Endothelial cell of umbilical vein (primary cell): ENCODE measurements around the gene TRERF1. TPM values are rescaled to one million over a fixed set of nuclear protein-coding genes. Genes with fewer than 3 reads are reported as not detected.

Experiments
- BruUV-seq: library from RNA; stranded (reverse); fragments of 400-500 nt; replicated peaks from 2 replicates; lab custom pipeline; 2021; lab: Mats Ljungman, UMichigan
- CTCF ChIA-PET: fragments of 300-600, 350-600 bp; sonication (Branson Sonifier 250); formaldehyde crosslinking; loops from one replicate; lab custom pipeline; 2021; ENCODE audit warnings: antibody characterized with exemption, inconsistent platforms; lab: Charles Lee
- POLR2A ChIA-PET: fragments of 300-600, 350-600 bp; sonication (Branson Sonifier 250); formaldehyde crosslinking; loops from one replicate; lab custom pipeline; 2021; ENCODE audit warnings: antibody characterized with exemption, inconsistent platforms; lab: Charles Lee
- DNase-seq: peaks from one replicate; pipeline ENCODE4 v3.0.0-alpha.2; 2011; ENCODE audit warnings: low read depth, low spot score
- FAIRE-seq: peaks from 2 replicates; lab custom pipeline; 2011; peaks lifted over from hg19 to GRCh38; lab: Jason Lieb, UNC
- H2AFZ ChIP-seq: 2 replicates; pipeline ENCODE4 v1.6.0; 2012; ENCODE audit warnings: low read depth, low read length, control low read depth, inconsistent platforms
- H3K27ac ChIP-seq: 2 replicates; pipeline ENCODE4 v1.5.1; 2011; ENCODE audit warnings: low read depth, mild to moderate bottlenecking, control low read depth, low read length, moderate library complexity; ENCODE audit not compliant: insufficient read depth
- H3K27me3 ChIP-seq, 2 experiments: 2 replicates each; pipeline versions ENCODE4 v1.6.0 to v1.6.1; 2011; ENCODE audit warnings: low read length in 2 of 2, mixed read lengths in 1 of 2; ENCODE audit not compliant: control insufficient read depth in 2 of 2, insufficient read depth in 2 of 2
- H3K36me3 ChIP-seq, 2 experiments: 2 replicates in 1 of 2; 3 replicates in 1 of 2; pipeline ENCODE4 v1.5.1; 2011; ENCODE audit warnings: low read length in 2 of 2, mild to moderate bottlenecking in 1 of 2, moderate library complexity in 1 of 2; ENCODE audit not compliant: control insufficient read depth in 2 of 2, insufficient read depth in 2 of 2; ENCODE audit errors: extremely low read depth in 1 of 2
- H3K4me1 ChIP-seq: 3 replicates; pipeline ENCODE4 v1.5.1; 2011; ENCODE audit warnings: mild to moderate bottlenecking, low read length; ENCODE audit not compliant: control insufficient read depth, insufficient read depth; ENCODE audit errors: extremely low read depth
- H3K4me2 ChIP-seq: 2 replicates; pipeline ENCODE4 v1.6.1; 2011; ENCODE audit warnings: low read length, control low read depth, mixed read lengths; ENCODE audit not compliant: insufficient read depth
- H3K4me3 ChIP-seq, 3 experiments: fragments of 200-600 bp in 1 of 3; sonication (generic), shearing (Covaris generic) in 1 of 3; replicated peaks in 1 of 3; 2 replicates each; pipeline ENCODE4 v1.5.1; 2011 to 2016; ENCODE audit warnings: control low read depth in 3 of 3, low read length in 3 of 3, mild to moderate bottlenecking in 2 of 3, inconsistent platforms in 1 of 3, low read depth in 1 of 3, moderate library complexity in 1 of 3; ENCODE audit not compliant: insufficient read depth in 1 of 3
- H3K79me2 ChIP-seq: 2 replicates; pipeline ENCODE4 v1.6.0; 2012; ENCODE audit warnings: low read length, inconsistent platforms; ENCODE audit not compliant: control insufficient read depth, insufficient read depth
- H3K9ac ChIP-seq: replicated peaks from 2 replicates; pipeline ENCODE3; 2011; ENCODE audit warnings: low read length, control low read depth; ENCODE audit not compliant: insufficient read depth; ENCODE audit errors: extremely low read depth
- H3K9me1 ChIP-seq: replicated peaks from 3 replicates; pipeline ENCODE4 v1.6.0; 2011; ENCODE audit warnings: mild to moderate bottlenecking, low read length; ENCODE audit not compliant: control insufficient read depth, insufficient read depth; ENCODE audit errors: extremely low read depth
- H3K9me3 ChIP-seq: replicated peaks from 2 replicates; pipeline ENCODE4 v1.5.1; 2012; ENCODE audit warnings: low read length, inconsistent platforms; ENCODE audit not compliant: control insufficient read depth, insufficient read depth
- H4K20me1 ChIP-seq: replicated peaks from 2 replicates; pipeline ENCODE3; 2011; ENCODE audit warnings: mild to moderate bottlenecking, low read length; ENCODE audit not compliant: control insufficient read depth, insufficient read depth; ENCODE audit errors: extremely low read depth
- EZH2 ChIP-seq: IDR thresholded peaks from 2 replicates; pipeline ENCODE4 v1.6.1; 2012; ENCODE audit warnings: borderline replicate concordance, low read depth, mild to moderate bottlenecking, moderate library complexity, low read length, inconsistent platforms; ENCODE audit not compliant: severe bottlenecking
- FOS ChIP-seq: IDR thresholded peaks from 2 replicates; pipeline ENCODE4 v1.6.1; 2011; ENCODE audit warnings: mild to moderate bottlenecking, low read length, moderate library complexity, borderline replicate concordance; ENCODE audit not compliant: insufficient read depth
- GATA2 ChIP-seq: IDR thresholded peaks from 2 replicates; pipeline ENCODE4 v1.7.0; 2011; ENCODE audit warnings: low read depth, mild to moderate bottlenecking, moderate library complexity, mixed read lengths, low read length; ENCODE audit not compliant: insufficient read length, insufficient read depth
- JUN ChIP-seq: IDR thresholded peaks from 2 replicates; pipeline ENCODE4 v1.6.1; 2011; ENCODE audit warnings: borderline replicate concordance, low read depth; ENCODE audit not compliant: insufficient read length, insufficient read depth
- MYC ChIP-seq: IDR thresholded peaks from one replicate; pipeline ENCODE4 v1.6.1; 2011; ENCODE audit warnings: mild to moderate bottlenecking, low read depth, low read length
- POLR2A ChIP-seq: IDR thresholded peaks from 2 replicates; pipeline ENCODE4 v1.6.1; 2012; ENCODE audit warnings: low read depth, mild to moderate bottlenecking, control low read depth, low read length
- POLR2AphosphoS5 ChIP-seq: IDR thresholded peaks from 2 replicates; pipeline ENCODE4 v1.6.1; 2012; ENCODE audit warnings: low read depth, mild to moderate bottlenecking, control low read depth, low read length, moderate library complexity; ENCODE audit not compliant: insufficient read depth
- dilution Hi-C: fragments of 300-500 bp; cut with MboI; formaldehyde crosslinking; loops from one replicate; pipeline ENCODE4 v1.15.0; 2019; ENCODE audit warnings: low sequenced_read_pairs; ENCODE audit not compliant: extremely low pct_ligation_motif_present
- intact Hi-C: fragments of 100-400 bp; cut with micrococcal nuclease; formaldehyde crosslinking; loops from one replicate; pipeline ENCODE4 v1.10.0; 2022
- polyA plus RNA-seq, 4 experiments: library from polyadenylated mRNA; depleted of rRNA in 3 of 4; stranded (reverse) in 3 of 4; unstranded in 1 of 4; fragments of >200 nt; gene quantifications; 2 replicates each; pipeline versions ENCODE4 v1.2.1 to v1.2.3, GENCODE V29; 2011 to 2012; ENCODE audit warnings: missing spikeins in 1 of 4
- total RNA-seq: library from RNA; stranded (reverse); gene quantifications from 2 replicates; pipeline ENCODE4 v1.2.3, GENCODE V29; 2021
- TF ChIP-seq, protein P1 (sequence below): IDR thresholded peaks from 2 replicates; pipeline ENCODE4 v1.6.1; 2011; ENCODE audit not compliant: insufficient read depth, insufficient read length
- TF ChIP-seq, protein P2 (sequence below), 2 donors: IDR thresholded peaks; 1 replicate in 1 of 2; 2 replicates in 1 of 2; pipeline ENCODE4 v1.5.1; 2011; ENCODE audit warnings: low read length in 2 of 2, mild to moderate bottlenecking in 2 of 2, moderate library complexity in 2 of 2, control low read depth in 1 of 2, inconsistent platforms in 1 of 2, low read depth in 1 of 2; ENCODE audit not compliant: insufficient read depth in 1 of 2; ENCODE audit errors: extremely low read depth in 1 of 2

Gene TRERF1
- total and polyA plus RNA-seq, 2 donors (not counting 3 experiments of a cell fraction or from before 2014, with no cell fraction given): 0.73 to 5.5 TPM

DNA sequence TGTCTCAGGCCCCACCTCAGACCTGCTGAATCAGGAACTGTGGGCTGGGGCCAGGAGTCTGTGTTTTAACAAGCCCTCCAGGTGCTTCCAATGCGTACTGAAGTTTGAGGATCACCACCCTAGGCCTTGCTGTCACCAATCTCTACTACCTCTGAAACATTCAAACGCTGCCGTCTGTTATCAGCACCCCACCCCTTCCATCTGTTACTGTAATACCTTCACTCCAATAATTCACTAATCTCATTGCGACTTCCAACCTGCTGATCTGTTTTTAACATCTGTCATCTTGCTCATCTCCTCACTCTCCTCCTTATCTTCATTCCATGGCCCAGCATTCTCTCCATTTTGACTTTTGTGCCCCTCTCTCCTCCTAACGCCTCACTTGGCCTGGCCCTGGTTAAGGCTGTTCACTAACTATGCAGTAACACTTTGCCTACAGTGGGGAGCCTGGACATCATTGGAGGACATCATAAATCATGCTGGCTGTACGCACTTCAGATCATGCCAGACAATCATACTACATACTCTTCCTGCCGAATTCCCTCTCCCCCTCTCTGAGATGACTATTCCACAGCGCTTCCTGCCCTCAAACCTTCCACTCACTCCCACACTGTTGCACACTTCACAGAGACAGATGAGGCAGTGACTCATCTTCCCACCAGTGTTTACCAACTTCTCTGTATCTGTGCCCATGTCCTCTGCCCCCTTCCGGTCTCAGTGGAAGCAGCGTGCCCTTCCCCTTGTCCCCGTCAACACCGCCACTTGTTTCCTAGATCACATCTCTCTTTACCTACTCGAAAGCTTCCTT lies 254.0 kb downstream of the TRERF1 start:
- dilution Hi-C loops: no loop called here
- CTCF ChIA-PET: no interaction called here

DNA sequence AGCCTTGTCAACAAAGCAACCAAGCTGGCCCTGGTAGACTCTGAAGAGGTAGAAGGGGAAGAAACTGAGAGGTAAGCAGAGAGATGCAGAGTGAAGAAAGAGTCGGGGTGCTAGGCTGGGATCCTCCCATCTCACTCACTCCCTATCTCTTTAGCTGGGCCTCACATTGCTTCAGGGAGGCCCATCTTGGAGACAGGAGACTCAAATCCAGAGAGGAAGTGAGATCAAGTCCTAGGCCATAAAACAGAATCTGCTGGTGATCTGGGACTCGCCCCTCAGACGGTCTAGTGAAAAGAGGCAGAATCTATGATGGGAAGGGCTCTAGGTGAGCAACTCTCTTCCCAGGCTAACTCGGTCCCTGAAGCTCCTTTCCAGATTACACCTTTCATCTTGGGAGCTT lies 256.3 kb downstream of the TRERF1 start:
- no peak for TF ChIP-seq POLR2A
- TF ChIP-seq, protein P1, sequence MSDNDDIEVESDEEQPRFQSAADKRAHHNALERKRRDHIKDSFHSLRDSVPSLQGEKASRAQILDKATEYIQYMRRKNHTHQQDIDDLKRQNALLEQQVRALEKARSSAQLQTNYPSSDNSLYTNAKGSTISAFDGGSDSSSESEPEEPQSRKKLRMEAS: no peak
- TF ChIP-seq, protein P2, sequence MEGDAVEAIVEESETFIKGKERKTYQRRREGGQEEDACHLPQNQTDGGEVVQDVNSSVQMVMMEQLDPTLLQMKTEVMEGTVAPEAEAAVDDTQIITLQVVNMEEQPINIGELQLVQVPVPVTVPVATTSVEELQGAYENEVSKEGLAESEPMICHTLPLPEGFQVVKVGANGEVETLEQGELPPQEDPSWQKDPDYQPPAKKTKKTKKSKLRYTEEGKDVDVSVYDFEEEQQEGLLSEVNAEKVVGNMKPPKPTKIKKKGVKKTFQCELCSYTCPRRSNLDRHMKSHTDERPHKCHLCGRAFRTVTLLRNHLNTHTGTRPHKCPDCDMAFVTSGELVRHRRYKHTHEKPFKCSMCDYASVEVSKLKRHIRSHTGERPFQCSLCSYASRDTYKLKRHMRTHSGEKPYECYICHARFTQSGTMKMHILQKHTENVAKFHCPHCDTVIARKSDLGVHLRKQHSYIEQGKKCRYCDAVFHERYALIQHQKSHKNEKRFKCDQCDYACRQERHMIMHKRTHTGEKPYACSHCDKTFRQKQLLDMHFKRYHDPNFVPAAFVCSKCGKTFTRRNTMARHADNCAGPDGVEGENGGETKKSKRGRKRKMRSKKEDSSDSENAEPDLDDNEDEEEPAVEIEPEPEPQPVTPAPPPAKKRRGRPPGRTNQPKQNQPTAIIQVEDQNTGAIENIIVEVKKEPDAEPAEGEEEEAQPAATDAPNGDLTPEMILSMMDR (IDR thresholded peaks at IDR 0.05; ENCODE audit: extremely low read depth in 1 of 2, insufficient read depth in 1 of 2, low read depth in 1 of 2, low read length in 2 of 2): no peak
- no peak for TF ChIP-seq FOS
- TF ChIP-seq MYC: no peak
- TF ChIP-seq EZH2: no peak
- no peak for TF ChIP-seq JUN
- TF ChIP-seq POLR2AphosphoS5: no peak
- H4K20me1 ChIP-seq: no peaks in the 10 kb centered on the region
- H3K79me2 ChIP-seq: no peaks in the 10 kb centered on the region
- no peak for FAIRE-seq
- H3K4me3 ChIP-seq: no peak overlapping the region
- intact Hi-C loops (no loop called here), dilution Hi-C loops (no loop called here)
- ChIA-PET POLR2A (no interaction called here), CTCF (no interaction called here)
- no peak for DNase-seq
- no peak overlapping the region for H3K4me2 ChIP-seq
- H3K9ac ChIP-seq: no peak overlapping the region
- no peaks in the 10 kb centered on the region for H3K36me3 ChIP-seq
- peaks cover 6% of the 10 kb centered on the region for H3K4me1 ChIP-seq
- BruUV-seq: no TSS peak
- no peaks in the 10 kb centered on the region for H3K27me3 ChIP-seq
- H3K9me3 ChIP-seq: no peaks in the 10 kb centered on the region
- no peaks in the 10 kb centered on the region for H3K9me1 ChIP-seq
- H3K27ac ChIP-seq: no peak overlapping the region
- no peak overlapping the region for H2AFZ ChIP-seq

More for the DNA sequence above, 254.0 kb downstream of the TRERF1 start:
- no peak overlapping the region for H2AFZ ChIP-seq
- no peaks in the 10 kb centered on the region for H4K20me1 ChIP-seq
- no peaks in the 10 kb centered on the region for H3K79me2 ChIP-seq
- intact Hi-C loops: no loop called here
- H3K4me3 ChIP-seq: no peak overlapping the region
- H3K9me1 ChIP-seq: no peaks in the 10 kb centered on the region
- no peak overlapping the region for H3K27ac ChIP-seq
- no peaks in the 10 kb centered on the region for H3K27me3 ChIP-seq
- DNase-seq (peak; percentile 49), FAIRE-seq (peak; percentile 68)
- no peak for TF ChIP-seq GATA2
- TF ChIP-seq POLR2A: no peak
- peak; percentile 30 for TF ChIP-seq FOS
- TF ChIP-seq JUN: peak; percentile 26
- TF ChIP-seq POLR2AphosphoS5: peak; percentile 21
- H3K9me3 ChIP-seq: no peaks in the 10 kb centered on the region
- no peak overlapping the region for H3K9ac ChIP-seq
- POLR2A ChIA-PET: no interaction called here
- no TSS peak for BruUV-seq
- peaks cover 6% of the 10 kb centered on the region for H3K4me1 ChIP-seq
- no peaks in the 10 kb centered on the region for H3K36me3 ChIP-seq
- no peak overlapping the region for H3K4me2 ChIP-seq
